ENCODE measurements around the gene FRYL.

FRYL gene

DNA sequence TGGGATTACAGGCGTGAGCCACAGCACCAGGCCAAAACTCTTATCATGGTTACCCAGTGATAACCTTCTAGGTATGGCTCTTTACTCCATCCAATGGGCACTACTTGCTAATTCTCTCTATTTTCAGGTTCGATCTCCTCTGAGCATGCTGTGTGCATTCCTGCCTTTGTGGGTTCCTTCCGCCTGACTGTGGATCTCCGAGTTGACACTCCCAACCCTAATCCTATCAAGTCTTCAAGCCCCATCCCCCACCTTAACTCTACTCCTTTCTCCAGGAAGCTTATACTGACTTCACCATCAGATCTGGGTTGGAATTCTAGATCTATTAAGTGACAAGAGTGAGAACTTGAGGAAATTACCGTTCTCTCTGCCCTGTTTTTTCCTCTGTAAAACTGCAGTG is 225.5 kb downstream of the FRYL start:
- Histone ChIP-seq H3K27ac (no peak overlapping the region), H3K9ac (no peak overlapping the region), H3K4me1 (no peaks in the 10 kb centered on the region), H3K4me2 (no peak overlapping the region), H3K27me3 (no peaks in the 10 kb centered on the region), H3K36me3 (peaks cover 91% of the 10 kb centered on the region), H3K4me3 (no peak overlapping the region), H3K9me3 (no peaks in the 10 kb centered on the region; the same call in 1 of the 2 replicates), H4K20me1 (no peaks in the 10 kb centered on the region)
- TF ChIP-seq Cebpa-rat (IDR thresholded peaks at IDR 0.05) = no peak

DNA sequence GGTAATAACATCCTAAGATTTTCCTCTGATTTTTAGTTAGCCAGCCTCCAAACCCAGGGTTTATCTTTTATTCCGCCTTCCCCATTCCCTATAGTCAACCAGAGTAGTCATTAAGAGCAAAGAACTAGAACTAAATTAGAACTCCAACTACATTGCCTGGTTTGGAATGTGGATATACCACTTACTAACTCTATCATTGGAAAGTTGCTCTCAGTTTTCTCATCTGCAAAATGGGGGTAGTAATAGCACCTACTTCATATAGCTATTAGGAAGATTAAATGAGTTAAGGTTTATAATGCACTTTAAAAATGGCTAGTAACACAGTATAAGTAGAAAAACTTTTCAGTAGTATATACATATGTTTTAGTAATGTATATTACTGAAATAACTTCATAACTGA is 226.4 kb downstream of the FRYL start:
- no peak for TF ChIP-seq Cebpa-rat (IDR thresholded peaks at IDR 0.05)
- Histone ChIP-seq H3K9ac (no peak overlapping the region), H4K20me1 (no peaks in the 10 kb centered on the region), H3K4me1 (no peaks in the 10 kb centered on the region), H3K27me3 (no peaks in the 10 kb centered on the region), H3K4me2 (no peak overlapping the region), H3K4me3 (no peak overlapping the region), H3K9me3 (no peaks in the 10 kb centered on the region; the same call in 1 of the 2 replicates), H3K27ac (no peak overlapping the region), H3K36me3 (peaks cover 94% of the 10 kb centered on the region)

DNA sequence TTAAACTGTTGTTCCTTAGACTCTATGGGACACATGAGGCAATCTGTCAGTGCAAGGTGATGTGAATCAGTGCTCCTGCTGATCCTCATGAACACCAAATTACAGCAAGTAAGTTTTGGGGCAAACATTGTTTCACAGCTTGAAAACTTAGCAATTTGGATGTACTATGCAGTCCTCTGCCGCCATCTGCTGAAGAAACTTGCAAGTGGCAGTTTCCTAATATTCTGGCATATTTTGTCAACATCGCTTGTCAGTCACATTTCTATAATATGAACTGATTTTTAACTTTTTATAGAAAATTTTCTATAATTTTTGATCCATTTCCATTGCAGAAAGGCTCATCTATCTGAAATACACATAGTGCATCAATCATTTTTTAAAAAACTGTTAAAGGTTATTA is 233.7 kb downstream of the FRYL start:
- Histone ChIP-seq H3K4me1 (no peaks in the 10 kb centered on the region), H3K9ac (no peak overlapping the region), H3K27ac (no peak overlapping the region), H3K27me3 (no peaks in the 10 kb centered on the region), H3K4me2 (no peak overlapping the region), H3K36me3 (peaks cover 83% of the 10 kb centered on the region), H3K9me3 (no peaks in the 10 kb centered on the region), H3K4me3 (no peak overlapping the region), H4K20me1 (no peaks in the 10 kb centered on the region)
- TF ChIP-seq Cebpa-rat (IDR thresholded peaks at IDR 0.05) = no peak

DNA sequence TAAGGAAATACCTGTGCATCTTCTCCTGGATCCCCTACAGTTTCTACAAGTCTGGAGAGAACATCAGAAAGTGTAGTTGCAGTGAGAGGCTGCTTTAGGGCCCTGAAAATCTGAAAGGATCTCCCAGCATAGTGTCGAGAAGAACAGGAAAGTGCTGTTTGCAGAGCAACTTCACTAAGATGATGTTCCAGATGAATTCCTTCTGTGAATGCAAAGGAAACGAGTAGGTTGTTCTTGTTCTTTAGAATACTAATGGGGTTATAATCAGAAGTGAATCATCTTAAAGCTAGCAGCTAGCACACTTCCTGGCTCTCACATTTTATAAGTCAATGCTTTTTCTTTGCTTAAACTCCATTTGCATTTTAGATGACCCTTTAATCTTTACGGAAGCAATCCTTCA is 236.3 kb downstream of the FRYL start:
- no peak overlapping the region for H3K4me3 ChIP-seq
- H3K27me3 ChIP-seq = no peaks in the 10 kb centered on the region
- no peaks in the 10 kb centered on the region for H4K20me1 ChIP-seq
- H3K9ac ChIP-seq = no peak overlapping the region
- no peak for TF ChIP-seq Cebpa-rat (IDR thresholded peaks at IDR 0.05)
- no peaks in the 10 kb centered on the region for H3K4me1 ChIP-seq
- no peak overlapping the region for H3K4me2 ChIP-seq
- no peaks in the 10 kb centered on the region for H3K9me3 ChIP-seq
- peaks cover 77% of the 10 kb centered on the region for H3K36me3 ChIP-seq
- no peak overlapping the region for H3K27ac ChIP-seq

DNA sequence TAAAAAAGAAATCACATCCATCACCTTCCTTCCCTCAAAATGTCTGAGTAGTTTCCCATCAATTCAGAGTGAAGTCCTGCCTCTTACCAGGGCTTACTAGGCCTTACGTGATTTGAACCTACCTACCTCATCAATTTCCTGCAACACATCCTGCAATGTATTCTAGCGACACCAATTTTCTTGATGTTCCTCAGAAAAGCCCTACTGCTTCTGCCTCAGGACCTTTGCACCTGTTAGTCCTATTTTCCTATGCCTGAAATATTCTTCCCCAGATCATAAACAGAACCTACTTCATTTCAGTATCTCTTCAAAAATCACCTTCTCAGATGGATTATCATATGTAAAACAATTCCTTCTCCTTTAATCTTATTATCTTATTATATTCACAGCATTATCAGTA is 237.2 kb downstream of the FRYL start:
- Histone ChIP-seq H3K4me1 (no peaks in the 10 kb centered on the region), H3K27ac (no peak overlapping the region), H3K4me3 (no peak overlapping the region), H3K9ac (no peak overlapping the region), H3K27me3 (no peaks in the 10 kb centered on the region), H3K9me3 (no peaks in the 10 kb centered on the region), H3K4me2 (no peak overlapping the region), H4K20me1 (no peaks in the 10 kb centered on the region), H3K36me3 (peaks cover 68% of the 10 kb centered on the region)
- TF ChIP-seq Cebpa-rat (IDR thresholded peaks at IDR 0.05) = no peak

DNA sequence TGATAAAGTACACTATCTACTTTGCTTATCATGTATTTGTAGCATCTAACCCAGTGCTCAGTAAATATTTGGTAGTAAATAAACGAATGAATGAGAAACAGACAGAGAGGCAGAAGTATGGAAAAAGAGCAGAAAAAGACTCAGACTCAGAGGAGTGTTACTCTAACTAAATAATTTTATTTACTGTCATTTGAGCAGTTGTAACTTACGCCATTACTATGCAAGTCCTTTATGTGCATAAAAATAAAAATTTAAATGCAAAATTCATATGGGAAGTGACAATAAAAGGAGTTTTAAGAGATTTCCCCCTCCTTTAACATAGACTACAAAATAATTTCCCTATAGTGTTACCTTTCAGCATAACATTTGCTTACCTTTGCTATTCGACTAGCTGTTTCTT is 240.5 kb downstream of the FRYL start:
- Histone ChIP-seq H3K4me1 (no peaks in the 10 kb centered on the region), H3K9me3 (no peaks in the 10 kb centered on the region), H3K36me3 (peaks cover 70% of the 10 kb centered on the region), H3K9ac (no peak overlapping the region), H3K4me3 (no peak overlapping the region), H3K27me3 (no peaks in the 10 kb centered on the region), H3K27ac (no peak overlapping the region), H3K4me2 (no peak overlapping the region), H4K20me1 (no peaks in the 10 kb centered on the region)
- no peak for TF ChIP-seq Cebpa-rat (IDR thresholded peaks at IDR 0.05)

DNA sequence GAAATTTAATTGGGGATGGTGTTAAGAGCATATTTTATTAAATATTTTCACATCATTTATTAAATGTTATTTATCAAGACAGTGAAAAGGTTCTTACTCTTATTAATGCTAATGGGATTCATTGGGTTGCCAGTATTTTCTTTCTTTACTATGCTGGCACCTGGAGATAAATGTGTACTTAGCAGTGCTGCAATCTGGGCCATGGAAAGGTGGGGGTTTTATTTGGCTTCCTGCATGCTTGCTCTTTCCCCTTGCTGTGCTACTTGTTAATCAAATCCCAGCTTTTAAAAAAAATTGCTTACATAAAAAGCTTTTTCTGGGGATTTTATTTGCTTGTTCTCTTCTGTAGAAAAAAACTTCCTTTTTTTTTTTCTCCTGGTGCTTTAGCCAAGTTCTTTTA is 241.7 kb downstream of the FRYL start:
- H3K4me3 ChIP-seq = no peak overlapping the region
- no peak overlapping the region for H3K27ac ChIP-seq
- H4K20me1 ChIP-seq = no peaks in the 10 kb centered on the region
- H3K36me3 ChIP-seq = peaks cover 71% of the 10 kb centered on the region
- H3K9ac ChIP-seq = no peak overlapping the region
- H3K4me2 ChIP-seq = no peak overlapping the region
- no peaks in the 10 kb centered on the region for H3K27me3 ChIP-seq
- no peaks in the 10 kb centered on the region for H3K4me1 ChIP-seq
- no peaks in the 10 kb centered on the region for H3K9me3 ChIP-seq
- TF ChIP-seq Cebpa-rat (IDR thresholded peaks at IDR 0.05) = no peak

DNA sequence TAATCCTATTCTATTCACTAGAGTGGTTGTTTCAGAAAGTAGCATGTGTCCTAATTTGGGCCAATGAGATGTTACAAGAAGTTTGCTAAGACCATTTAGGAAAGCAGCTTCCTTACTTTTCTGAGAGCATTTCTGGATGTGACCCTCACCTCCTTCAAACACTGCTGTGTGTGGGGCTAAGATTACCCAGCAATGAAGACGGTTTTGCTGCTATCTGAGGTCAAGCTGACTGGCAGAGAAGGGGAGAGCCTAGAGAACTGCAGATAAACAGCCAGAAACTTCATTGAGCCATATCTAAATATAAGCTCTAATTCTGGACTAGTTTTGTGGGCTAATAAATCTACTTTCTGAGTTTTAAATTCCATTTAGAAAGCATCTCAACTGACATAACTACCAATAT is 253.7 kb downstream of the FRYL start:
- no peak overlapping the region for H3K9ac ChIP-seq
- TF ChIP-seq Cebpa-rat (IDR thresholded peaks at IDR 0.05) = no peak

DNA sequence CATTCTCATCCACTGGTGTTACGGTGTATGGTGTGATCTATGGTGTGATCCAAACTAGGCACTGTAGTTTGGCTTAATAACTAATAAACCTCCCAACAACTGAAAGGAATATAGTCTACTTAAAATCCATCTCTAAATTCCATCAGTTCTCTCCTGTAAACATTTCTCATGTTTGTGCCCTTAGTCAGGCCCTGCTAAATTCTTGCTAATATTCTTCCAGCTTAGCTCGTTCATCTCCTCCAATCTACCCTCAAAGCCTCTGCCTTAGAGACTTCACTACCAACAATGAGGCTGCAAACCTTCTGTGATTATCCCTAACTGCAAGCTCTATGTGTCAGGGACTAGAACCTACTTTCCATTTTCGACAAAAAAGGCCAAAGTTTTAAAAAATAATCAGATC is 261.9 kb downstream of the FRYL start:
- H3K4me3 ChIP-seq = no peak overlapping the region
- no peak overlapping the region for H3K27ac ChIP-seq
- no peaks in the 10 kb centered on the region for H3K4me1 ChIP-seq
- H3K36me3 ChIP-seq = peaks cover 84% of the 10 kb centered on the region
- no peak overlapping the region for H3K4me2 ChIP-seq
- no peaks in the 10 kb centered on the region for H3K27me3 ChIP-seq
- no peak for TF ChIP-seq Cebpa-rat (IDR thresholded peaks at IDR 0.05)
- H4K20me1 ChIP-seq = no peaks in the 10 kb centered on the region
- H3K9me3 ChIP-seq = no peaks in the 10 kb centered on the region
- H3K9ac ChIP-seq = no peak overlapping the region

More for the DNA sequence above, 253.7 kb downstream of the FRYL start:
- Histone ChIP-seq H3K4me1 (no peaks in the 10 kb centered on the region), H3K4me2 (no peak overlapping the region), H4K20me1 (no peaks in the 10 kb centered on the region), H3K9me3 (no peaks in the 10 kb centered on the region), H3K27ac (no peak overlapping the region), H3K36me3 (peaks cover 83% of the 10 kb centered on the region), H3K4me3 (no peak overlapping the region), H3K27me3 (no peaks in the 10 kb centered on the region)

DNA sequence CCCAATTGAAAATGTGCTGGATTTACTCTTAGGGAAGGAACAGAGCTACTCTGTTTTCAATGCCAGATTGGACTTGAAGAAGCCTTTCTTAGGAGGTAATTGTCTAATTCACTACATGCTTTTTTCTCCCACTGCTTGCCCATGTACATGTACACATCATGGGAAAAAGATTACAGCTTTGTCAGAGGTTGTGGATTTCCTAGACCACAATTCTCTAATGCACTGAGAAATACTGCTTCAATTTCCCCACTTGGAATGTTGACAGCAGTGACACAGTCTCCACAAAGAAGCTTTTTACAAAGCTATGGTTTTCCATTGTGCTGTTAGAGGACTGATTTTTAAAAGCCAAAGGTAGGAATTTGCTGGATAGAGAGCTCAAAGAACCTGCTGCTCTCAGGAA is 270.5 kb downstream of the FRYL start:
- Histone ChIP-seq H3K27ac (no peak overlapping the region), H3K36me3 (peaks cover 82% of the 10 kb centered on the region), H3K27me3 (no peaks in the 10 kb centered on the region), H3K9ac (no peak overlapping the region), H3K9me3 (no peaks in the 10 kb centered on the region), H3K4me1 (no peaks in the 10 kb centered on the region), H3K4me2 (no peak overlapping the region), H4K20me1 (no peaks in the 10 kb centered on the region), H3K4me3 (no peak overlapping the region)
- no peak for TF ChIP-seq Cebpa-rat (IDR thresholded peaks at IDR 0.05)

DNA sequence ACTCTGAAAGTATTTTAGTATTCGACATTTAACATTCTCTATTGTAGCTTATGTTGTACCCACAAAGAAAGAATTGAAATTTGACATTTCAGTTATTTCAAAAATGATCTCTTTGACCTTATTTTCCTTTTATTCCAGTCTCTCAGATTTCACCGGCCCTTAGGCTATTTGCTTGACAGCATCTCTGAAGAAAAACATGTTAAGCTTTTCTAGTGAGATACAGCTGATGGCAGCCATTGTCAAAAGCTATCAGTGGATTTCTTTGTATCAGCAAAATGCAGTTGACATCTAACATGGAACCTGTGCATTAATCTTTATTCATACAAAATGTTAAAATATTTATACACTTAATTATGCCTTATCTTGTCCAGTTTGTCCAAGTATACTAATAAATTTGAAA is 273.4 kb downstream of the FRYL start:
- Histone ChIP-seq H4K20me1 (no peaks in the 10 kb centered on the region), H3K4me3 (no peak overlapping the region), H3K4me1 (no peaks in the 10 kb centered on the region), H3K4me2 (no peak overlapping the region), H3K9ac (no peak overlapping the region), H3K36me3 (peaks cover 70% of the 10 kb centered on the region), H3K27me3 (no peaks in the 10 kb centered on the region), H3K27ac (no peak overlapping the region), H3K9me3 (no peaks in the 10 kb centered on the region)
- TF ChIP-seq Cebpa-rat (IDR thresholded peaks at IDR 0.05) = no peak
